ENCODE data around the gene CACNB3. TPM values are rescaled to one million over a fixed set of nuclear protein-coding genes. Genes with fewer than 3 reads are reported as not detected.

Gene CACNB3
- total and polyA plus RNA-seq, 2 of the 13 experiments (the other 11 are each of a cell fraction or from before 2014, with no cell fraction given) = 0.29 to 0.54 TPM

GRCh38 chr12:48810903-48811431, 7.3 kb upstream of the CACNB3 start (continued):
- TF ChIP-seq GMEB2 (CRISPR knock-in tag; IDR thresholded peaks at IDR 0.05; ENCODE audit: low read depth) (no peak), ZNF3 (CRISPR knock-in tag; IDR thresholded peaks at IDR 0.05) (no peak), NFE2L1 (CRISPR knock-in tag; IDR thresholded peaks at IDR 0.05; ENCODE audit: borderline replicate concordance) (no peak), ZNF781 (CRISPR knock-in tag; IDR thresholded peaks at IDR 0.05; ENCODE audit: borderline replicate concordance, not compliant biosample characterization) (no peak), ESRRA (CRISPR knock-in tag; IDR thresholded peaks at IDR 0.05; ENCODE audit: low read depth) (peak; percentile 67; the same call in 1 of the 2 replicates), ATF2 (CRISPR knock-in tag; IDR thresholded peaks at IDR 0.05) (no peak; the same call in 1 of the 2 replicates), ZNF660 (CRISPR knock-in tag; IDR thresholded peaks at IDR 0.05; ENCODE audit: borderline replicate concordance, low read depth) (no peak), ZNF687 (CRISPR knock-in tag; IDR thresholded peaks at IDR 0.05) (peak; percentile 22; the same call in 1 of the 2 replicates), MBD4 (IDR thresholded peaks at IDR 0.05; ENCODE audit: borderline replicate concordance, low read length) (no peak), PREB (CRISPR knock-in tag; IDR thresholded peaks at IDR 0.05) (no peak), CEBPG (CRISPR knock-in tag; IDR thresholded peaks at IDR 0.05) (peak; percentile 64), HOMEZ (CRISPR knock-in tag; IDR thresholded peaks at IDR 0.05; ENCODE audit: low read depth) (no peak), CCAR2 (optimal IDR thresholded peaks at IDR 0.05; ENCODE audit: low read depth, low read length) (no peak), ADNP (CRISPR knock-in tag; IDR thresholded peaks at IDR 0.05) (no peak), MTA1 (CRISPR knock-in tag; IDR thresholded peaks at IDR 0.05; ENCODE audit: borderline replicate concordance) (peak; percentile 77; the same call in 1 of the 2 replicates), ZNF780A (CRISPR knock-in tag; IDR thresholded peaks at IDR 0.05) (no peak), ZBTB39 (CRISPR knock-in tag; IDR thresholded peaks at IDR 0.05) (no peak), ZNF564 (CRISPR knock-in tag; IDR thresholded peaks at IDR 0.05) (no peak)
